Heart left ventricle (tissue), 16 donors: ENCODE results near the gene ATP6V1A. TPM values are rescaled to one million over a fixed set of nuclear protein-coding genes. Genes with fewer than 3 reads are reported as not detected.

Experiments
- ATAC-seq, 4 donors: fragments of 200-7000 bp; cut with Tn5 transposase; one replicate each; pipeline ENCODE4 v1.9.1; 2020 to 2022; ENCODE audit warnings: moderate library complexity in 4 of 4, mild to moderate bottlenecking in 3 of 4, moderate number of reproducible peaks in 1 of 4
- DNase-seq, 5 donors: peaks; one replicate each; pipeline ENCODE4 v3.0.0-alpha.2; 2020
- H3K27ac ChIP-seq, 12 donors: fragments of 200-600 bp; sonication (generic) in 4 of 12; one replicate each; pipeline versions ENCODE4 v1.5.0 to v1.8.0; 2016 to 2022; ENCODE audit warnings: mild to moderate bottlenecking in 2 of 12
- H3K27me3 ChIP-seq, 9 donors: fragments of 200-600 bp; sonication (generic) in 2 of 9; one replicate each; pipeline versions ENCODE4 v1.5.1 to v1.8.0; 2016 to 2022; ENCODE audit warnings: mild to moderate bottlenecking in 3 of 9
- H3K36me3 ChIP-seq, 9 donors: fragments of 200-600 bp; sonication (generic) in 2 of 9; one replicate each; pipeline versions ENCODE4 v1.5.0 to v1.8.0; 2018 to 2022; ENCODE audit warnings: mild to moderate bottlenecking in 2 of 9
- H3K4me1 ChIP-seq, 12 donors: fragments of 200-600 bp; sonication (generic) in 4 of 12; one replicate each; pipeline versions ENCODE4 v1.5.0 to v1.8.0; 2016 to 2022; ENCODE audit warnings: mild to moderate bottlenecking in 3 of 12
- H3K4me3 ChIP-seq, 12 donors: fragments of 200-600 bp; sonication (generic) in 4 of 12; one replicate each; pipeline versions ENCODE4 v1.5.0 to v1.8.0; 2017 to 2022; ENCODE audit warnings: mild to moderate bottlenecking in 9 of 12, moderate library complexity in 4 of 12
- H3K9me3 ChIP-seq, 12 donors: fragments of 200-600 bp; sonication (generic) in 4 of 12; one replicate each; pipeline versions ENCODE4 v1.5.0 to v1.8.0; 2016 to 2022; ENCODE audit warnings: mild to moderate bottlenecking in 1 of 12
- POLR2A ChIP-seq, 2 donors: fragments of 450-650 bp; IDR thresholded peaks; one replicate each; pipeline ENCODE4 v1.6.1; 2017; ENCODE audit warnings: antibody characterized with exemption in 2 of 2, mild to moderate bottlenecking in 2 of 2, moderate library complexity in 2 of 2
- WGBS, 4 donors: extraction: QIAGEN DNeasy Blood & Tissue Kit in 2 of 4; methylation state at CpG; one replicate each; pipeline versions ENCODE4 v1.1.5 to v1.1.7; 2013 to 2018; 5-methylcytosine and 5-hydroxymethylcytosine counted together
- intact Hi-C, 10 donors: fragments of 100-400 bp; cut with DNase I; formaldehyde crosslinking; loops; one replicate each; pipeline versions ENCODE4 v1.11.1 to v1.14.2; 2022
- polyA plus RNA-seq, 2 donors: library from polyadenylated mRNA; stranded (reverse); fragments of 200-250 nt; gene quantifications; one replicate each; pipeline ENCODE4 v1.2.3, GENCODE V29; 2013
- total RNA-seq, 9 donors: library from RNA; depleted of rRNA in 2 of 9; stranded (reverse); fragments of >200 nt in 2 of 9; fragmentation: NEBNext Ultra II Directional in 3 of 9; extraction: Animal tissue kit (Norgen Biotek cat#: 25700) in 3 of 9; gene quantifications; one replicate each; pipeline versions ENCODE4 v1.1.0 to v1.2.4, GENCODE V29; 2016 to 2023
- TF ChIP-seq, protein P1 (sequence below), 12 donors: fragments of 200-600 bp; sonication (generic) in 4 of 12; IDR thresholded peaks; one replicate each; pipeline versions ENCODE4 v1.5.0 to v1.8.0; 2018 to 2022; ENCODE audit warnings: antibody characterized with exemption in 12 of 12, mild to moderate bottlenecking in 5 of 12
- donor health status: ischemic (EF 13 %, LVEDD 7.1; RV severe dilation, severe dysfunction).
- donor health status: healthy with polysubstance abuse.
- donor health status: DM: no; HTN: yes; CAD: no.
- donor health status: DM: no; HTN: no; CAD: no.
- donor health status: ischemic (EF 25% LVEDD 6.9; RV normal size, moderate dysfunction).
- donor health status: ischemic (EF 25% LVEDD 5.7; RV mildly dilated, moderate dysfunction).
- donor health status: healthy.
- donor health status: DM: yes; HTN: yes; CAD: no.
- donor health status: ischemic (EF 35%, LVEDD 5.7; RV mildly dilated, moderate dysfunction).
- donor health status: nonischemic (EF 11% LVEDD 7.7; RV severe dilation, severe dysfunction).
- donor health status: DM: yes; HTN: yes; CAD: no.
- donor health status: PGD.
- donor health status: ischemic (EF 29% LVEDD 5.4; RV normal size, mild dysfunction).
- donor health status: nonischemic (EF 23%, LVEDD 6.1; RV moderate dilation, normal function).

ATP6V1A gene
- total and polyA plus RNA-seq, 11 donors, result 5.9 to 66.8 (median 19.0) TPM

DNA sequence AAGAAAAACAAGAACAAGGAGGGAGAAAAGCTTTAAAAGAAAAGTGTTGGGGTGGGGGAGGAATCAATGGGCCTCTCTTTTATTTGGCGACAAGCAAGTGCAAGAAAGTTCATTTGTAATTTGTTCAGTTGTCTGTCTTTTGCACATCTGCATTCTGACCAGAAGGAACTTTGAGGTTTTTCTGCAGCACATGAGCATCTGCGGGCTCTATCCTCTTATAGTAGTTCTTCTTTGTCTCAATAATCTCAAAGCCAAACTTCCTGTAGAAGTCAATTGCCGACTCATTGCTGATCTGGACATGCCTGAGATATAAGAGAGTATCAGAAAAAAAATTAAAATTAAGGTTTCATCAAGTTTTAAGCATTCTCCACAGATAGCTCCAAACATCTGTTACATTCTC is 25.2 kb upstream of the ATP6V1A start:
- H3K4me3 ChIP-seq, result no peak overlapping the region
- TF ChIP-seq POLR2A (IDR thresholded peaks at IDR 0.05), result no peak
- TF ChIP-seq, protein P1, sequence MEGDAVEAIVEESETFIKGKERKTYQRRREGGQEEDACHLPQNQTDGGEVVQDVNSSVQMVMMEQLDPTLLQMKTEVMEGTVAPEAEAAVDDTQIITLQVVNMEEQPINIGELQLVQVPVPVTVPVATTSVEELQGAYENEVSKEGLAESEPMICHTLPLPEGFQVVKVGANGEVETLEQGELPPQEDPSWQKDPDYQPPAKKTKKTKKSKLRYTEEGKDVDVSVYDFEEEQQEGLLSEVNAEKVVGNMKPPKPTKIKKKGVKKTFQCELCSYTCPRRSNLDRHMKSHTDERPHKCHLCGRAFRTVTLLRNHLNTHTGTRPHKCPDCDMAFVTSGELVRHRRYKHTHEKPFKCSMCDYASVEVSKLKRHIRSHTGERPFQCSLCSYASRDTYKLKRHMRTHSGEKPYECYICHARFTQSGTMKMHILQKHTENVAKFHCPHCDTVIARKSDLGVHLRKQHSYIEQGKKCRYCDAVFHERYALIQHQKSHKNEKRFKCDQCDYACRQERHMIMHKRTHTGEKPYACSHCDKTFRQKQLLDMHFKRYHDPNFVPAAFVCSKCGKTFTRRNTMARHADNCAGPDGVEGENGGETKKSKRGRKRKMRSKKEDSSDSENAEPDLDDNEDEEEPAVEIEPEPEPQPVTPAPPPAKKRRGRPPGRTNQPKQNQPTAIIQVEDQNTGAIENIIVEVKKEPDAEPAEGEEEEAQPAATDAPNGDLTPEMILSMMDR (IDR thresholded peaks at IDR 0.05), result no peak
- H3K9me3 ChIP-seq, result no peaks in the 10 kb centered on the region
- ATAC-seq, result no peak
- H3K36me3 ChIP-seq, result peaks cover 0 to 60% (median 44%) of the 10 kb centered on the region in 9 donors
- H3K27me3 ChIP-seq, result no peaks in the 10 kb centered on the region
- H3K27ac ChIP-seq, result no peak overlapping the region
- intact Hi-C loops, result no loop called here
- H3K4me1 ChIP-seq, result peaks cover 0 to 8% (median under 1%) of the 10 kb centered on the region in 12 donors
- 79 to 83% (median 82%) methylated on average over 3 of the region's 3 CpGs for WGBS, 4 donors
- no peak for DNase-seq

DNA sequence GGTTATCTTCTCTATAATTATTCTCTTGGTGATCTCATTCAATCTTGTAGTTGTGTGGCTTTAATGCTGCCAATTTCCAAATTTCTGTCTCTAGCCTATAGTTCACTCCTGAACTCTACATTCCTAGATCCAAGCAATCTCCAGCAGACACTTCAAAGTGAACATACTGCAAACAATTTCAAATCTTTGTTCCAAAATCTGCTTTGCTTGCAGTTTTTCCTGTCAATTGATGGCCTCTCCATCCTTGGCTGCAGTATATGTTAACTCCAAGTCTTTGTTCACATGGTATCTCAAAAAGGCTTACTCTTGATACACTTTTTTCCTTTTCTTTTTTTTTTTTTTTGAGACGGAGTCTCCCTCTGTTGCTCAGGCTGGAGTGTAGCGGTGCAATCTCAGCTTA is 18.2 kb upstream of the ATP6V1A start:
- DNase-seq (no peak), ATAC-seq (no peak)
- Histone ChIP-seq H3K27ac (no peak overlapping the region), H3K4me3 (no peak overlapping the region), H3K4me1 (peaks cover 0 to 15% (median 3%) of the 10 kb centered on the region in 12 donors), H3K27me3 (no peaks in the 10 kb centered on the region), H3K9me3 (no peaks in the 10 kb centered on the region), H3K36me3 (peaks cover 0 to 3% (median 0%) of the 10 kb centered on the region in 9 donors)
- intact Hi-C loops, result no loop called here
- WGBS, 4 donors, result 92 to 98% (median 97%) methylated on average over 2 of the region's 2 CpGs
- TF ChIP-seq, protein P1 (IDR thresholded peaks at IDR 0.05), result no peak
- TF ChIP-seq POLR2A (IDR thresholded peaks at IDR 0.05), result no peak

DNA sequence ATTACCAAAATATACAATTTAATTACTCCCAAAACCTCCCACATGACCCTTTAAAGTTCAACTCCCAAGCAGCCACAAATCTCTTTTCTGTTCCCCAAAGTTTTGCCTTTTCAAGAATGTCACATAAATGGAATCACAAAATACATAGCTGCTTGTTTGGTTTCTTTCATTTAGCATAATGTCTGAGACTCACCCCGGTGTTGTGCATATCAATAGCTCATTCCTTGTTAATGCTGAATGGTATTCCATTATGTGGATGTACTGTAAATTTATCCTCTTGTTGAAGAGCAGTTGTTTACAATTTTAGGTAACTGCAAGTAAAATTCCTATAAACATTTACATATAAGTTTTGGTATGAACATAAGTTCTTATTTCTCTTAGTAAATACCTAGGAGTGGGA is 16.3 kb upstream of the ATP6V1A start:
- no peaks in the 10 kb centered on the region for H3K36me3 ChIP-seq
- H3K27ac ChIP-seq, result no peak overlapping the region
- 89 to 99% (median 94%) methylated on average over 1 of the region's 1 CpG for WGBS, 4 donors
- H3K4me3 ChIP-seq, result no peak overlapping the region
- H3K4me1 ChIP-seq, result peaks cover 0 to 15% (median 3%) of the 10 kb centered on the region in 12 donors
- no peak for DNase-seq
- H3K9me3 ChIP-seq, result no peaks in the 10 kb centered on the region
- H3K27me3 ChIP-seq, result no peaks in the 10 kb centered on the region
- intact Hi-C loops, result loop anchor here in 3 of 10 donors (10.0 kb wide), 3 partner anchors 104 to 424 kb away; partner anchors contain the start of gene GRAMD1C (in 1 of the 3)
- no peak for ATAC-seq
- no peak for TF ChIP-seq POLR2A (IDR thresholded peaks at IDR 0.05)
- TF ChIP-seq, protein P1 (IDR thresholded peaks at IDR 0.05), result no peak

DNA sequence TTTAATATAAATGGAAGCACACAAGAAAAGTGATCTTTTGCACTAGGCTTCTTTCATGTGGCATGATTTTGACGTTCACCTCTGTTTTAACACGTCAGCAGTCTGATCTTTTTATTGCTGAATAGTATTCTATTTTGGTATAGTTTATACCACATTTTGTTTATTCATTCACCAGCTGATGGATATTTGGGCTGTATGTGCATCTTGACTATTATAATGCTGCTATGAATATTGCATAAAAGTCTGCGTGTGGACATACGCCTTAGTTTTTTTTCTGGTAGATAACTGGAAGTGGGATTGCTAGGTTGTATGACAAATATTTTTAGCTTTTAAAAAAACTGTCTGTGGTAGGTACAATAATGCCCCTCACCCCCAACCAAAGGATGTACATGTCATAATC is 15.1 kb upstream of the ATP6V1A start:
- no peaks in the 10 kb centered on the region for H3K9me3 ChIP-seq
- no peak overlapping the region for H3K4me3 ChIP-seq
- H3K27me3 ChIP-seq, result no peaks in the 10 kb centered on the region
- TF ChIP-seq, protein P1 (IDR thresholded peaks at IDR 0.05), result no peak
- no peak for TF ChIP-seq POLR2A (IDR thresholded peaks at IDR 0.05)
- ATAC-seq (no peak), DNase-seq (no peak)
- H3K36me3 ChIP-seq, result no peaks in the 10 kb centered on the region
- intact Hi-C loops, result loop anchor here in 3 of 10 donors (10.0 kb wide), 3 partner anchors 103 to 423 kb away; partner anchors contain the start of gene GRAMD1C (in 1 of the 3)
- H3K27ac ChIP-seq, result no peak overlapping the region
- H3K4me1 ChIP-seq, result peaks cover 0 to 19% (median 7%) of the 10 kb centered on the region in 12 donors
- WGBS, 4 donors, result 81 to 86% (median 83%) methylated on average over 4 of the region's 4 CpGs
